ENCODE measurements around the gene TERT.

GRCh38 chr5:1318659-1319251 is 23.9 kb upstream of the TERT start:
- TF ChIP-seq CTCF (IDR thresholded peaks at IDR 0.05; ENCODE audit: borderline replicate concordance, extremely low read depth, low read length, poor library complexity, severe bottlenecking) (no peak), EZH2 (IDR thresholded peaks at IDR 0.05; ENCODE audit: borderline replicate concordance, low read depth, low read length, severe bottlenecking) (no peak)
